Measurements from ENCODE around the gene ATOH8.
"Not testable (repeated sequence)": the region's sequence is repeated elsewhere in the genome, so short reads cannot be mapped to it uniquely, and the experiment has no call there.

ATOH8 gene

GRCh38 chr2:85807756-85808155, 54.0 kb downstream of the ATOH8 start:
- no peak for DNase-seq

- DNase-seq, result no peak
These were observed 56.8 kb downstream of the ATOH8 start for GRCh38 chr2:85810371-85811179.

- no peak for DNase-seq
These were observed 57.6 kb downstream of the ATOH8 start for GRCh38 chr2:85811180-85812093.

- DNase-seq, result no peak
These were observed 58.4 kb downstream of the ATOH8 start for GRCh38 chr2:85812094-85812735.

- DNase-seq, result no peak
These were observed 59.6 kb downstream of the ATOH8 start for GRCh38 chr2:85813211-85813981.

- peak; percentile 81 for DNase-seq
These were observed 60.4 kb downstream of the ATOH8 start for GRCh38 chr2:85813982-85814801.

- no peak for DNase-seq
These were observed 61.2 kb downstream of the ATOH8 start for GRCh38 chr2:85814802-85815550.

GRCh38 chr2:85819811-85820510, 66.2 kb downstream of the ATOH8 start:
- DNase-seq, result no peak

GRCh38 chr2:85822766-85823165, 69.0 kb downstream of the ATOH8 start:
- DNase-seq, result no peak

- DNase-seq, result no peak
These were observed 70.2 kb downstream of the ATOH8 start for GRCh38 chr2:85823951-85824350.

- peak; percentile 85 for DNase-seq
These were observed 73.4 kb downstream of the ATOH8 start for GRCh38 chr2:85826990-85827878.

- no peak for DNase-seq
These were observed 74.2 kb downstream of the ATOH8 start for GRCh38 chr2:85827879-85828569.

- no peak for DNase-seq
These were observed 74.9 kb downstream of the ATOH8 start for GRCh38 chr2:85828725-85829124.

GRCh38 chr2:85829394-85829793, 75.6 kb downstream of the ATOH8 start:
- DNase-seq, result not testable (repeated sequence)

- peak; percentile 29 for DNase-seq
These were observed 76.9 kb downstream of the ATOH8 start for GRCh38 chr2:85830645-85831044.

- DNase-seq, result no peak
These were observed 77.9 kb downstream of the ATOH8 start for GRCh38 chr2:85831735-85832134.

- no peak for DNase-seq
These were observed 80.7 kb downstream of the ATOH8 start for GRCh38 chr2:85834466-85834865.
